Esophagus muscularis mucosa (tissue), 4 donors: Measurements from ENCODE around the gene TM7SF2.

ENCODE experiments used
- EP300 ChIP-seq: sonication (generic); formaldehyde crosslinking; IDR thresholded peaks from one replicate; pipeline ENCODE4 v1.6.1; 2017; ENCODE audit warnings: antibody characterized with exemption
- POLR2A ChIP-seq: fragments of 450-650 bp; IDR thresholded peaks from one replicate; pipeline ENCODE4 v1.6.1; 2017; ENCODE audit warnings: antibody characterized with exemption, moderate library complexity, mild to moderate bottlenecking, low read depth
- POLR2AphosphoS5 ChIP-seq, 2 donors: sonication (generic); formaldehyde crosslinking; IDR thresholded peaks; one replicate each; pipeline ENCODE4 v1.6.1; 2017; ENCODE audit warnings: antibody characterized with exemption in 2 of 2
- TF ChIP-seq, protein P1 (sequence below), 3 experiments: fragments of 200-600 bp in 2 of 3; fragments of 450-650 bp in 1 of 3; sonication (generic) in 2 of 3; IDR thresholded peaks; one replicate each; pipeline ENCODE4 v1.5.1; 2017 to 2019; ENCODE audit warnings: antibody characterized with exemption in 3 of 3, mild to moderate bottlenecking in 2 of 3, moderate library complexity in 1 of 3

DNA sequence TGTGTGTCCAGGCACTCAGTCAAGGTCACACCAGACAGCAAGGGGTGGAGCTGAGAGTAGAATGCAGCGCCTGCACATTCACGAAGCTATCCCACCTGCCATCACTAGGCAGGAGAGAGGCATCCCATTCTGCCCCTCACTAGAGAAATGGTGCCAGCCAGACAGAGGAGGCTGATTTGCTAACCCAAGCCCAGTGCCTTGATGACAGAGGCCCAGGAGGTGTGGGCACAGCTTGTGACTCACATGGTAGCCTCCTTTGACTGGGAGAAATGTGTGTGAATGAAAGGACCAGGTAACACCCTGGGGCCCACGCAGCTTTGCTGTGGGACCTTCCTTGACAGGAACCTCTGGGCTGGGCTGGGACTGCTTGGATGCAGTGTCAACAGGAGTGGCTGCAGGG is 48.1 kb upstream of the TM7SF2 start:
- TF ChIP-seq, protein P1, sequence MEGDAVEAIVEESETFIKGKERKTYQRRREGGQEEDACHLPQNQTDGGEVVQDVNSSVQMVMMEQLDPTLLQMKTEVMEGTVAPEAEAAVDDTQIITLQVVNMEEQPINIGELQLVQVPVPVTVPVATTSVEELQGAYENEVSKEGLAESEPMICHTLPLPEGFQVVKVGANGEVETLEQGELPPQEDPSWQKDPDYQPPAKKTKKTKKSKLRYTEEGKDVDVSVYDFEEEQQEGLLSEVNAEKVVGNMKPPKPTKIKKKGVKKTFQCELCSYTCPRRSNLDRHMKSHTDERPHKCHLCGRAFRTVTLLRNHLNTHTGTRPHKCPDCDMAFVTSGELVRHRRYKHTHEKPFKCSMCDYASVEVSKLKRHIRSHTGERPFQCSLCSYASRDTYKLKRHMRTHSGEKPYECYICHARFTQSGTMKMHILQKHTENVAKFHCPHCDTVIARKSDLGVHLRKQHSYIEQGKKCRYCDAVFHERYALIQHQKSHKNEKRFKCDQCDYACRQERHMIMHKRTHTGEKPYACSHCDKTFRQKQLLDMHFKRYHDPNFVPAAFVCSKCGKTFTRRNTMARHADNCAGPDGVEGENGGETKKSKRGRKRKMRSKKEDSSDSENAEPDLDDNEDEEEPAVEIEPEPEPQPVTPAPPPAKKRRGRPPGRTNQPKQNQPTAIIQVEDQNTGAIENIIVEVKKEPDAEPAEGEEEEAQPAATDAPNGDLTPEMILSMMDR (IDR thresholded peaks at IDR 0.05) = no peak
- no peak for TF ChIP-seq EP300
- no peak for TF ChIP-seq POLR2AphosphoS5 (IDR thresholded peaks at IDR 0.05)
- no peak for TF ChIP-seq POLR2A
